ENCODE data around the gene MNT.
"Not testable (repeated sequence)": the region's sequence is repeated elsewhere in the genome, so short reads cannot be mapped to it uniquely, and the experiment has no call there.

Gene MNT, protein sequence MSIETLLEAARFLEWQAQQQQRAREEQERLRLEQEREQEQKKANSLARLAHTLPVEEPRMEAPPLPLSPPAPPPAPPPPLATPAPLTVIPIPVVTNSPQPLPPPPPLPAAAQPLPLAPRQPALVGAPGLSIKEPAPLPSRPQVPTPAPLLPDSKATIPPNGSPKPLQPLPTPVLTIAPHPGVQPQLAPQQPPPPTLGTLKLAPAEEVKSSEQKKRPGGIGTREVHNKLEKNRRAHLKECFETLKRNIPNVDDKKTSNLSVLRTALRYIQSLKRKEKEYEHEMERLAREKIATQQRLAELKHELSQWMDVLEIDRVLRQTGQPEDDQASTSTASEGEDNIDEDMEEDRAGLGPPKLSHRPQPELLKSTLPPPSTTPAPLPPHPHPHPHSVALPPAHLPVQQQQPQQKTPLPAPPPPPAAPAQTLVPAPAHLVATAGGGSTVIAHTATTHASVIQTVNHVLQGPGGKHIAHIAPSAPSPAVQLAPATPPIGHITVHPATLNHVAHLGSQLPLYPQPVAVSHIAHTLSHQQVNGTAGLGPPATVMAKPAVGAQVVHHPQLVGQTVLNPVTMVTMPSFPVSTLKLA

DNA sequence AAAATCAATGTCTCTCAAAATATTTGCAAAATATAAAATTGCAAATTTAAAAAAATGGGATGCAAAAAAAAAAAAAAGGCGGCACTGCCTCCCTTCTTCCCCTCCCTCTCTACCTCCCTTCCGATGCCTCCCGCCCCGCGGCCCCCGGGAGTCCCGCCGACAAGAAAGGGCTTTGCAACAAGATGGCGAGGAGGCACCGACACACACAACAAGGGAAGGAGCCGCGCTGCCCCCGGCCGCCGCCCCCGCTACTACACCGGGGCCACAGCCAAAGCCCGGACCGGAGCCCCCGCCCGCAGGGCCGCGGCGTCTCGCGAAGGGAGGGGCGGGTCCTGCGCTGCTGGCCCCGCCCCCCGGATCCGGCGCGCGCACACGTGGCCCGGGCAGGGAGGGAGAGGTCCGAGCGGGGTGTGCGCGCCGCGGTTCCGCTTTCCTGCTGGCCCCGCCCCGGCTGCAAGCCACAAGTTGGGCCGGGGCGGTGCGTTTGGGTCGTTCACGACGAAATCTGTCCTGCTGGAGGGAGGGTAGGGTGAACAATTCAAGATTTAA lies at the start of gene MNT:
MNT (minus strand) TSS at position 184 of the 549 bp plus-strand sequence. CDS start 348 bp downstream, outside the sequence.
- no peak for DNase-seq

GRCh38 chr17:2450016-2450650 lies 49.3 kb upstream of the MNT start:
- DNase-seq: no peak

- no peak for DNase-seq
These were observed 48.6 kb upstream of the MNT start for GRCh38 chr17:2449486-2449885.

GRCh38 chr17:2447479-2447878 lies 46.6 kb upstream of the MNT start:
- DNase-seq: not testable (repeated sequence)

- DNase-seq: no peak
These were observed 44.8 kb upstream of the MNT start for GRCh38 chr17:2445638-2446037.

- no peak for DNase-seq
These were observed 43.5 kb upstream of the MNT start for GRCh38 chr17:2444382-2444781.

DNA sequence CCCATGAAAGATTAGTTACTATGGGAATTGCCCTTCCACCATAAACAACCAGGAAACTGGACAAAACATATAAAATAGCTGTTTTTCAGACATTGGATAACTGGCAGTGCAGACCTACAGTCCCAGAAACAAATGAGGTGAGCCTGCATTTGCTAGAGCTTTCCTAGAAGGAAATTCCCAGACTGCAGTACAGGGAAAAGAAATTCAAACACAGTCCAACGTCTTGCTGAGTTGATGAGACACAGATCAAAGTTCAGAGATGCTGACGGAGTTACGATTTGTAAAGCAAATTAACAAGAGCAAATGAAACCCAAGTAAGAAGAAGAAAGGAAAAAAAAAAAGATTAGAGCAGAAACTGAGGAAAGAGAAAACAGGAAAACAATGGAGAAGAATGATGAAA lies 41.3 kb upstream of the MNT start:
- DNase-seq: no peak

GRCh38 chr17:2440930-2441329 lies 40.1 kb upstream of the MNT start:
- no peak for DNase-seq

DNA sequence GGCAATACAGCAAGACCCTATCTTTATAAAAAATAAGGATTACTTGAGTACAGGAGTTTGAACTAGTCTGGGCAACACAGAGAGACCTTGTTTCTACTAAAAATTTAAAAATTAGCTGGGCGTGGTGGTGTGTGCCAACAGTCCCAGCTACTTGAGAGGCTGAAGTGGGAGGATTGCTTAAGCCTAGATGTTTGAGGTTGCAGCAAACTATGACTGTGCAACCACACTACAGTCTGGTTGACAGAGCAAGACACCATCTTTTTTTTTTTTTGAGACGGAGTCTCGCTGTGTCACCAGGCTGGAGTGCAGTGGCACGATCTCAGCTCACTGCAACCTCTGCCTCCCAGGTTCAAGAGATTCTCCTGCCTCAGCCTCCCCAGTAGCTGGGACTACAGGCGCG lies 39.1 kb upstream of the MNT start:
- not testable (repeated sequence) for DNase-seq

- no peak for DNase-seq
These were observed 38.0 kb upstream of the MNT start for GRCh38 chr17:2438823-2439222.

DNA sequence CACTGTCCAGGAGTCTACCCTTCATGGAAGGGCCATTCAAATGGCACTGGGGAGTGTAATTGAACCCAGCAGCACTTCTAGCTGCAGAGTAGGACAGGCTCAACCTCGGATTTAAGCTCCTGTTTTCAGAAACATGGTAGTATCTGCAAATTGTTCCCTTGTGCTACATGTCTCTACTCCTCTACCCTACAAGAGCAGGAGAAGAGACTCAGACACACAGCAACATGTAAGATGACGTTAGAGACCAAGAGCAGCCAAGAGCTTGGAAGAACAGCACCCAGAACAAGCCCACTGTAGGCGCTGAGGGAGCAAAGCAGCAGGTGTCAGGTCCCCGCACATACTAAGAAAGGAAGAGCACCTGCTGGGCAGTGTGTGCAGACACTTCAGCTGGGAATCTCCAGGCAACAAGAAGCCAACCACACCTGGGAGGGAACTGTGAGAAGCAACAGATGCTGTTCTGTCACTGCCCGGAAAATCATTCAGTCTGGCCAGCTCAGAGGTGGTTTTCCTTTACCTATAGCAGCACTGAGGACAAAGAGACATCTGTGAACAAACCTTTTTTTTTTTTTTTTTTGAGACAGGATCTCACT lies 35.6 kb upstream of the MNT start:
- DNase-seq: peak; percentile 79

DNA sequence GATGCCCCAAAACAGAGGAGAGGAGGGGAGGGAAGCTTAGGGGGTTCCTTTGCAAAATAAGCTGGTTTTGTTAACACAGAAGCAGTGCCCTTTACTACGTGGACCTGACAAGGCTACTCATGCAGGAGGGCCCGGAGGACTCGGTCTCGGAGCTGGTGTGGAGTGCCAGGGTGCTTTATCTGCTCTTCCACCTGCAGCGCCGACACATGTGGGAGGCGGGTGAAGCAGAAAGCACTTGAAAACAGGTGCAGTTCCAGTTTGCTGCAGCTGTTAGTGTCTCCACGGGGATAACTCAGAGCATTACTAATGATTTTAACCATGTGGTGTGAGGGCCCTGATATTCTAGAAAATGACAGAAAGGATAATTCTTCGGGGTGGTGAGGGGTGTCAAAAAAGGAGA lies 35.0 kb upstream of the MNT start:
- DNase-seq: peak; percentile 69

DNA sequence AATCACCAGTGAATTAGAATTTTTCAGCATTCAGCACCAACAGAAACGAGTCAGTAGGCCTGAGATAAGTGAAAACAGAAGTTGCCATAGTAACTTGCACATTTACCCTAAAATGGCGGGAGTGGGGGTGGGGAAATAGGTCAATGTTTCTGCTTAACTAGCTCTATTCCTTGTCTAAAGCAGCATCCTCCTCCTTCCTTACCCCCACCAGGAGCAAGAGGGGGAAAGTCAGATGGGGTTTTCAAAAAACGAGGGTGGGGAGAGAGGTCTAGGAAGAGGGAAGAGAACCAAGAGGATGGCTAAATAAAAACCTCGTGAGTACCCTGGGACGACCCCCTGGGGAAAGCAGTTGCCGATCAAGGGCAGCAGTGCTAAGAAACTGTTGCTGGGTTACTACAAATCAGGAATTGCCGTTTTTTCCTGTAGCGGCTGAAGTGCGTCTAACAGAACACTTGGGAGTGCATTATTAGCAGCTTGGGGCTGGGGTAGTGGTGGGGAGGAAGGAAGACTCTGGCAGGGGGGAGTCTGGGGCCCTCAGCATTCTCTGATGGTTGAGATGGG lies 34.4 kb upstream of the MNT start:
- DNase-seq: peak; percentile 55

DNA sequence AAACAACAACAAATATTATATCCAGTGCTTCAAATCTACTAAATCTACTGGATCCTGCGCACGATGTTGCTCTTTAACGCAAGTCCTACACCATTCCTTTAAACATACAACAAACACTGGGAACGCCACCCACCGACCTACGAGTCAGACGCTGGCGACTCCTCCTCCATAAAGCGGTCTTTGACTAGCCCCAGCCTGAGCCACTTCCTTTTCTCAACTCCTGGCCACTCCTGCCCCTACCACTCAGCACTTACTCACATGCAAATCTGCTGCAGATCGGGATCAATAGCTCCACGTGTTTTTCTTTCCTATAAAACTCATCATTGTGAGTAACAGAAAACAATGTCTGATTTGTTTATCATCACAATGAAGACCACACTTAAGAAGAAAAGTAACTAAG lies 32.8 kb upstream of the MNT start:
- no peak for DNase-seq

GRCh38 chr17:2427910-2428309 lies 27.1 kb upstream of the MNT start:
- no peak for DNase-seq

- DNase-seq: no peak
These were observed 26.4 kb upstream of the MNT start for GRCh38 chr17:2427215-2427614.

GRCh38 chr17:2423271-2423670 lies 22.4 kb upstream of the MNT start:
- DNase-seq: peak; percentile 33

- DNase-seq: no peak
These were observed 20.7 kb upstream of the MNT start for GRCh38 chr17:2421315-2422147.

DNA sequence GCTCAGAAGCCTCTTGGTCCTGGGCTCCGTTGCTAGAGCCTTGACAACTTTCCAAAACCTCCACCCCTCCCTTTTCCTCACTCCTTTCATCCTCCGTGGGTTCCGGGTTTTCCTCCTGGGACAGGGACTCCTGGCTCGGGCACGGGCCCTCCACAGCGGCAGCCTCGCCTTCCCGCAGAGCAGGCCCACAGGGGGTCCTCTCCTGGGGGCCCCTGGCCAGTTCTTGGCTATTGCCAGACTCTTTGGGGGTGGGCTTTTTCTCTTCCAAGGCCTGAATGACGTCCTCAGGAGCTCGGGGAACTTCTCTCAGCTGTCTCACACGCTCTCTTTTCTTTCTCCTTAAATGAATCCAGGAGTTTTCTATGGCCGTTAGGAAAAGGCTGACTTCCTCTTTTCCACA lies 19.3 kb upstream of the MNT start:
- DNase-seq: no peak

DNA sequence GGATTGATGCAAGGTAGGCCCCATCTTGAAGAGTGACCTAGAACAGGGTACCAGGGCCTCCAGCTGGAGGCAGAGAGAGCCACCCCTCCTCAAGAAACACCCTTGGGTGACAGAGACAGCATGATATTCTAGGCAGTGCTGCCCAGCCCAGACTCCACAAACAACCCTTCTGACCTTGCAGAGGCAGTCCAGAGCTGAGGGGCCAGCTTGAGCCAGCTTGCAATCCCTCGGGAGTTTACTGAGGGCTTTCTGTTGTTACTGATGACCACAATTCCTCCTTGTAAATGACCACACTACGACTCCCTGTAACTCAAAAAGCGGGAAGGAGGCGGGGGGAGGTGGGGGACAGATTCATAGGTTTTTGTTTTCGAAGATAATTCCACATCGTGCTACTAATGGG lies 18.6 kb upstream of the MNT start:
- no peak for DNase-seq

DNA sequence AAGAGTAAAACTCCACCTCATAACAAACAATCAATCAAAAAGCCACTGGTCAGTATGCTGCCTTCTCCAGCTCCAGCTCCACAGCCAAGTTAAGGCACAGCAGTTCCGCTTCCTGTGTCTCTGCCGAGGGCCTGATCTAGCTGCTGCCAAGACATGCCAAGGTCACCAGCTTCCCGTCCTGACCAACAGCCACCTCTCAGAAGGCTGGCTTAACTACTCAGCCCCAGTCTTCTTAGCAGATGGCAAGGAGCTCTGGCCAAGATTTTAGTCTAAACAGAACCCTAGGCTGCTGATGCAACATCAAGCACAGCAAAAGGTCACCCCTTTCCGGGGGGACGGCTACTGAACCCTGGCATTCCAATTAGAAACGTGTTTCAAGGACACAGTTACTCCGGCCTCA lies 17.7 kb upstream of the MNT start:
- DNase-seq: no peak

Measured in NCI-H187 treated with DMSO at 0.1 percent for 48 hours (cell line).